Chondrocyte (in vitro differentiated cells): ENCODE results near the gene OBI1. TPM values are rescaled to one million over a fixed set of nuclear protein-coding genes. Genes with fewer than 3 reads are reported as not detected.
"Not testable (repeated sequence)": the region's sequence is repeated elsewhere in the genome, so short reads cannot be mapped to it uniquely, and the experiment has no call there.

Source experiments
- DNase-seq: peaks from one replicate; pipeline ENCODE4 v3.0.0; 2021; ENCODE audit warnings: mixed read lengths, low spot score
- H3K27ac Mint-ChIP-seq: one replicate; pipeline ENCODE4 v1.8.0; 2021; ENCODE audit warnings: mild to moderate bottlenecking, moderate library complexity, mixed read lengths; ENCODE audit not compliant: unreplicated experiment
- H3K27me3 Mint-ChIP-seq: 2 replicates; pipeline ENCODE4 v1.8.0; 2021; ENCODE audit warnings: low read depth, mixed read lengths
- H3K36me3 Mint-ChIP-seq: 2 replicates; pipeline ENCODE4 v1.8.0; 2021; ENCODE audit warnings: low read depth, mixed read lengths
- H3K4me1 Mint-ChIP-seq: 2 replicates; pipeline ENCODE4 v1.8.0; 2021; ENCODE audit warnings: low read depth, mild to moderate bottlenecking, mixed read lengths
- H3K4me3 Mint-ChIP-seq: one replicate; pipeline ENCODE4 v1.8.0; 2021; ENCODE audit warnings: mild to moderate bottlenecking, moderate library complexity, mixed read lengths; ENCODE audit not compliant: unreplicated experiment
- H3K9me3 Mint-ChIP-seq: 2 replicates; pipeline ENCODE4 v1.8.0; 2021; ENCODE audit warnings: low read depth, mixed read lengths
- CTCF ChIP-seq: fragments of 200-600 bp; sonication (generic); IDR thresholded peaks from 2 replicates; pipeline ENCODE4 v1.5.0; 2021; ENCODE audit warnings: antibody characterized with exemption, mild to moderate bottlenecking, moderate library complexity
- total RNA-seq: library from RNA; stranded (reverse); gene quantifications from 3 replicates; pipeline ENCODE4 v1.2.1, GENCODE V29; 2021

OBI1 gene
- total RNA-seq, 1 donor from 2014 or later: 8.8 TPM

DNA sequence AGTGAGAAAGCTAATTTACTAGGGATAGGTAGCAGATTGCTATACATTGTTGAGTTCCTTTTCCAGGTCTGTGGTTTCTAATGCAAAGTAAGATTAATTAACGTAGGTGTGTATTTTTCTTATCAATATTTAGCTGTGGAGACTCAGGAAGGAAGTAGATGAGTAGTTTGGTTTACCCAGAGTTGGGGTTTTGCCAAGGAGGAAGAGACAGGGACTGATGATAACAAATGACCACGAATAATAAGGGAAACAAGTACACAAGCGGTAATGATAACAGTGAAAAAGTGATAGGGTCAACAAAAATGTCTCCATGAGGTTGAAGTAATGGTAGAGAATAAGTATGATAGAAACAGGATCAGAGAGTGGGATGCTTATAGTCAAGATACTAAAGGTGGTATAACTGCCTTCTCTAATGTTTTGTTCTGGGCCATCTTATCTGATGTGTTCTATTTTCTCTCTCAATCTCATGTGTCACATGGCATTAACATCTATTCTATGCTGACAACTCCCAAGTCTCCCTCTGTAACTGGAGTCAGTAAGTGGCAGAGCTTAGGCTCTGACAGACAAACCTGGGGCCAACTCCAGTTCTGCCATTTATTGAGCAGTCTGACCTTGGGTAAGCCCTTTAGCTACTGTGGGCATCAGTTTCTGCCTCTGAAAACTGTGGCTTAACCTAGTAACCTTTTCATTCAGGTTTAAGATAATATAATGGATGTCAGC lies 8.8 kb downstream of the OBI1 start:
- DNase-seq: no peak
- Mint-ChIP-seq H3K4me1 (no peaks in the 10 kb centered on the region), H3K27me3 (no peaks in the 10 kb centered on the region), H3K4me3 (no peak overlapping the region), H3K36me3 (no peaks in the 10 kb centered on the region), H3K9me3 (no peaks in the 10 kb centered on the region), H3K27ac (no peak overlapping the region)
- TF ChIP-seq CTCF: no peak

DNA sequence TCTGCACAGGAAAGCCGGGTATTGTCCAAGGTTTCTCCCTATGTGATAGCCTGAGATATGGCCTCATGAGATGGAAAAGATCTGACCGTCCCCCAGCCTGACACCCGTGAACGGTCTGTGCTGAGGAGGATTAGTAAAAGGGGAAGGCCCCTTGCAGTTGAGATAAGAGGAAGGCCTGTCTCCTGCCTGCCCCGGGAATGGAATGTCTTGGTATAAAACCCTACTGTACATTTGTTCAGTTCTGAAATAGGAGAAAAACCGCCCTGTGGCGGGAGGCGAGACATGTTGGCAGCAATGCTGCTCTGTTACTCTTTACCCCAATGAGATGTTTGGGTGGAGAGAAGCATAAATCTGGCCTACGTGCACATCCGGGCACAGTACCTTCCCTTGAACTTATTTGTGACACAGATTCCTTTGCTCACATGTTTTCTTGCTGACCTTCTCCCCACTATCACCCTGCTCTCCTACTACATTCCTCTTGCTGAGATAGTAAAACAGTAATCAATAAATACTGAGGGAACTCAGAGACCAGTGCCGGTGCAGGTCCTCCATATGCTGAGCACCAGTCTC lies 11.8 kb downstream of the OBI1 start:
- H3K4me1 Mint-ChIP-seq, H3K27ac Mint-ChIP-seq, H3K9me3 Mint-ChIP-seq, H3K36me3 Mint-ChIP-seq, H3K27me3 Mint-ChIP-seq, DNase-seq, H3K4me3 Mint-ChIP-seq: not testable (repeated sequence)

- no peak for TF ChIP-seq CTCF
- Mint-ChIP-seq H3K27ac (no peak overlapping the region), H3K27me3 (no peaks in the 10 kb centered on the region), H3K4me1 (no peaks in the 10 kb centered on the region), H3K36me3 (peaks cover 3% of the 10 kb centered on the region), H3K9me3 (no peaks in the 10 kb centered on the region), H3K4me3 (no peak overlapping the region)
- DNase-seq: no peak
These were observed 20.7 kb downstream of the OBI1 start for GRCh38 chr13:78638216-78638615.

DNA sequence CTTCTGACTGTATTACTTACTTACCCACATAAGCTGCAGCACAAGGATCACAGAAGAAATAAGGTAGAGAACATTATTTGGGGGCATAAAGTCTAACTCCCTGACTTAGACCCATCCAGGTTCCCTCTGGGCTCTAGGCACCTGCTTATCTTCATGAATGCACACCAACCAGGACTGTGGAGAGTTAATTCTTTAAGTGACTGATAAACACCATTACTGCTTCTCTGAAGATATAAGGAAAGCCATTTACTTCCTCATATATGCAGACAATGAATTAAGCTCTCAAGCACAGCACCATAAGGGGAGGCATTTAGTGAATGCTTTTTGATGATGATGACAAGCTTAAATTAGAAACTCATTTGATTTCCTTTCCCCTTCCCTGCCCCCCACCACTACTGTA lies 22.5 kb downstream of the OBI1 start:
- DNase-seq: no peak
- H3K36me3 Mint-ChIP-seq: peaks cover 14% of the 10 kb centered on the region

DNA sequence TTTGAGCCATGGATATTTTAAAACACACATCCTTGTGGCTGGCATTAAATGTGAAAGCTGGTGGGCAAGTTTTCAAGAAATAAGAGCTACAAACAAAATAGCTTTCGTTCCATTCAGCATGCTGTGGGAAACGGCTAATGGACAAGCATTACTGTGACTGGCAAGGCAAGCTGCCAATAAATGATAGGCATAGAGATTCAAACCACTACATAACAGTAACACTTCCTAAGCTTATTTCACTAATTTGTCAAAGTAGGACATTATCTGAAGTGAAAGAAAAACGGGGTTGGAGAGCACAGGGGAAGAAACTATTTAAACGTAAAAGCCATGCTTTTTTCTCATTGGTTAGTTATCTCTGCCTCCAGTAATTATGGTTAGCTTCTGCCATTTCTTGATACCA lies 26.0 kb downstream of the OBI1 start:
- TF ChIP-seq CTCF: no peak
- no peaks in the 10 kb centered on the region for H3K4me1 Mint-ChIP-seq
- DNase-seq: no peak
- no peak overlapping the region for H3K27ac Mint-ChIP-seq
- H3K36me3 Mint-ChIP-seq: peaks cover 20% of the 10 kb centered on the region
- no peak overlapping the region for H3K4me3 Mint-ChIP-seq
- no peaks in the 10 kb centered on the region for H3K27me3 Mint-ChIP-seq
- no peaks in the 10 kb centered on the region for H3K9me3 Mint-ChIP-seq

More for the DNA sequence above, 22.5 kb downstream of the OBI1 start:
- TF ChIP-seq CTCF: no peak
- no peak overlapping the region for H3K27ac Mint-ChIP-seq
- H3K9me3 Mint-ChIP-seq: no peaks in the 10 kb centered on the region
- H3K4me1 Mint-ChIP-seq: no peaks in the 10 kb centered on the region
- H3K4me3 Mint-ChIP-seq: no peak overlapping the region
- H3K27me3 Mint-ChIP-seq: no peaks in the 10 kb centered on the region

DNA sequence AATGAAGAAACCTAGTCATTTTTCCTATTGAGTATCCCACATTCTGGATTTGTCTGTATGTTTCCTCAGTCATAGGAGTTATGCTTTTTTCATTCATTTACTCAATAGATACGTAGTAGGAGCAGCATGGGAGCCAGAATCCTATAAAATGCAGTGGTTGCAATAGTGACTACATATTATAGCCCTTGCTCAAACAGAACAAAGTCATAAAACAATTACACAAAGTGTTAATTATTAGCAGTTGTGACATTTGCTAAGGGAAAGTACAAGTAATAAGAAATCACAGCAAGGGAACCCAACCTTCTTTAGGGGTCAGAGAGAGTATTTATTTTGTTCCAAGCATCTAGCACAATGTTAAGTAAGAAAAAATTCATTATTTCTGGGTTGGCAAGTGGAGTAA lies 27.9 kb downstream of the OBI1 start:
- Mint-ChIP-seq H3K27ac (no peak overlapping the region), H3K4me3 (no peak overlapping the region), H3K36me3 (peaks cover 22% of the 10 kb centered on the region), H3K27me3 (no peaks in the 10 kb centered on the region), H3K9me3 (no peaks in the 10 kb centered on the region), H3K4me1 (no peaks in the 10 kb centered on the region)
- no peak for DNase-seq
- no peak for TF ChIP-seq CTCF
